HCT116 (cell line): ENCODE results near the gene RBM4B. TPM values are rescaled to one million over a fixed set of nuclear protein-coding genes. Genes with fewer than 3 reads are reported as not detected.
A peak's percentile ranks its signal among the peaks of the same experiment; 100 is the strongest.

Experiments
- ATAC-seq: fragments of 200-7000 bp; cut with Tn5 transposase; 2 replicates; pipeline ENCODE4 v1.9.1; 2020; ENCODE audit warnings: mild to moderate bottlenecking, moderate library complexity
- BruUV-seq: library from RNA; stranded (reverse); fragments of 400-500 nt; replicated peaks from 2 replicates; lab custom pipeline; 2021; lab: Mats Ljungman, UMichigan
- CTCF ChIA-PET: fragments of 300-600 bp; sonication (Branson Sonifier 250); formaldehyde crosslinking; loops from one replicate; lab custom pipeline; 2021; ENCODE audit warnings: antibody characterized with exemption; lab: Charles Lee
- POLR2A ChIA-PET: fragments of 300-600, 350-600 bp; sonication (Branson Sonifier 250); formaldehyde crosslinking; loops from one replicate; lab custom pipeline; 2021; ENCODE audit warnings: antibody characterized with exemption; lab: Charles Lee
- RAD21 ChIA-PET, 2 experiments: fragments of 300-600 bp; sonication (Branson Sonifier 250); formaldehyde crosslinking; loops; one replicate each; lab custom pipeline; 2023; ENCODE audit warnings: low total read pairs in 2 of 2; ENCODE audit not compliant: uncharacterized antibody in 2 of 2, unreplicated experiment in 2 of 2, low non-redundant PET in 1 of 2; lab: Charles Lee
- DNase-seq: peaks from one replicate; pipeline ENCODE4 v3.0.0-alpha.2; 2010; ENCODE audit warnings: low read depth, low spot score
- H2AFZ ChIP-seq: fragments of 200-600 bp; shearing (Covaris generic), sonication (generic); 2 replicates; pipeline ENCODE4 v1.6.1; 2017; ENCODE audit warnings: low read depth, mixed run types, mixed read lengths, antibody characterized with exemption, low read length; ENCODE audit not compliant: poor library complexity, severe bottlenecking
- H3K27ac ChIP-seq: 2 replicates; pipeline ENCODE4 v1.5.1; 2012; ENCODE audit warnings: low read depth, low read length
- H3K27me3 ChIP-seq: fragments of 200-600 bp; sonication (generic); 2 replicates; pipeline ENCODE4 v1.6.1; 2016; ENCODE audit warnings: mixed run types, low read length, mixed read lengths; ENCODE audit not compliant: insufficient read depth
- H3K36me3 ChIP-seq, 2 experiments: fragments of 200-500 bp in 1 of 2; fragments of 200-600 bp in 1 of 2; sonication (Bioruptor generic) in 1 of 2; sonication (generic) in 1 of 2; 2 replicates each; pipeline versions ENCODE4 v1.5.1 to v1.6.1; 2014 to 2016; ENCODE audit warnings: low read length in 2 of 2, inconsistent platforms in 1 of 2, mixed read lengths in 1 of 2, mixed run types in 1 of 2; ENCODE audit not compliant: insufficient read depth in 2 of 2, control insufficient read depth in 1 of 2
- H3K4me1 ChIP-seq, 2 experiments: fragments of 200-600 bp in 1 of 2; sonication (generic) in 1 of 2; 2 replicates each; pipeline versions ENCODE4 v1.5.1 to v1.6.1; 2012 to 2017; ENCODE audit warnings: low read length in 2 of 2, inconsistent platforms in 1 of 2, mild to moderate bottlenecking in 1 of 2, mixed read lengths in 1 of 2, mixed run types in 1 of 2, moderate library complexity in 1 of 2; ENCODE audit not compliant: insufficient read depth in 2 of 2, control insufficient read depth in 1 of 2
- H3K4me2 ChIP-seq: fragments of 200-600 bp; sonication (generic); 2 replicates; pipeline ENCODE4 v1.6.1; 2017; ENCODE audit warnings: mixed run types, low read length, mixed read lengths
- H3K4me3 ChIP-seq, 2 experiments: fragments of 200-600 bp in 1 of 2; sonication (generic) in 1 of 2; replicated peaks in 1 of 2; 2 replicates each; pipeline ENCODE4 v1.5.1; 2011 to 2016; ENCODE audit warnings: low read length in 2 of 2, control low read depth in 1 of 2, low read depth in 1 of 2, mild to moderate bottlenecking in 1 of 2, mixed read lengths in 1 of 2, mixed run types in 1 of 2
- H3K79me2 ChIP-seq: fragments of 200-600 bp; sonication (generic); 2 replicates; pipeline ENCODE4 v1.6.1; 2017; ENCODE audit warnings: mild to moderate bottlenecking, mixed run types, low read length, moderate library complexity, mixed read lengths; ENCODE audit not compliant: insufficient read depth
- H3K9ac ChIP-seq: fragments of 200-600 bp; sonication (generic); 2 replicates; pipeline ENCODE4 v1.6.1; 2016; ENCODE audit warnings: low read length, mixed read lengths
- H3K9me2 ChIP-seq: fragments of 200-600 bp; sonication (generic), shearing (Covaris generic); 2 replicates; pipeline ENCODE4 v1.6.1; 2017; ENCODE audit warnings: mixed run types, mild to moderate bottlenecking, moderate library complexity; ENCODE audit not compliant: insufficient read depth
- H3K9me3 ChIP-seq, 2 experiments: fragments of 200-500 bp in 1 of 2; fragments of 200-600 bp in 1 of 2; sonication (Bioruptor generic) in 1 of 2; sonication (generic) in 1 of 2; 2 replicates each; pipeline ENCODE4 v1.6.1; 2014 to 2017; ENCODE audit warnings: low read length in 2 of 2, mixed read lengths in 2 of 2, inconsistent platforms in 1 of 2, low read depth in 1 of 2, mild to moderate bottlenecking in 1 of 2, mixed run types in 1 of 2, moderate library complexity in 1 of 2; ENCODE audit not compliant: control insufficient read depth in 1 of 2, insufficient read depth in 1 of 2
- H4K20me1 ChIP-seq: fragments of 200-600 bp; sonication (generic), shearing (Covaris generic); 2 replicates; pipeline ENCODE4 v1.6.1; 2017; ENCODE audit warnings: mixed run types, mild to moderate bottlenecking, moderate library complexity; ENCODE audit not compliant: insufficient read depth
- CBX3 ChIP-seq: IDR thresholded peaks from 2 replicates; pipeline ENCODE4 v1.6.1; 2012; ENCODE audit warnings: low read depth
- CTCF ChIP-seq, 3 experiments: fragments of 200-600 bp in 1 of 3; sonication (generic) in 1 of 3; IDR thresholded peaks in 2 of 3; conservative IDR thresholded peaks in 1 of 3; 2 replicates each; pipeline ENCODE4 v1.5.1; 2012 to 2017; ENCODE audit warnings: low read depth in 2 of 3, low read length in 2 of 3, antibody characterized with exemption in 1 of 3, borderline replicate concordance in 1 of 3, control low read depth in 1 of 3, mild to moderate bottlenecking in 1 of 3, mixed read lengths in 1 of 3, mixed run types in 1 of 3, moderate library complexity in 1 of 3; ENCODE audit not compliant: insufficient read depth in 1 of 3
- EGR1 ChIP-seq: IDR thresholded peaks from 2 replicates; pipeline ENCODE4 v1.6.1; 2012; ENCODE audit warnings: low read depth
- EZH2phosphoT487 ChIP-seq: fragments of 200-600 bp; IDR thresholded peaks from 2 replicates; pipeline ENCODE4 v1.6.1; 2018; ENCODE audit warnings: antibody characterized with exemption, borderline replicate concordance
- POLR2AphosphoS5 ChIP-seq: IDR thresholded peaks from 2 replicates; pipeline ENCODE4 v1.6.1; 2011; ENCODE audit warnings: mild to moderate bottlenecking, low read depth, low read length, moderate library complexity
- RAD21 ChIP-seq: IDR thresholded peaks from 2 replicates; pipeline ENCODE4 v1.6.1; 2012; ENCODE audit warnings: low read depth, mild to moderate bottlenecking
- REST ChIP-seq: IDR thresholded peaks from 2 replicates; pipeline ENCODE4 v1.6.1; 2012; ENCODE audit warnings: low read depth
- SP1 ChIP-seq: IDR thresholded peaks from 2 replicates; pipeline ENCODE4 v1.6.1; 2012; ENCODE audit warnings: low read depth
- ZBTB33 ChIP-seq: IDR thresholded peaks from 2 replicates; pipeline ENCODE4 v1.6.1; 2011; ENCODE audit warnings: mild to moderate bottlenecking, low read length, moderate library complexity; ENCODE audit not compliant: insufficient replicate concordance; ENCODE audit errors: extremely low read depth
- intact Hi-C: fragments of 100-400 bp; cut with micrococcal nuclease; formaldehyde crosslinking; loops from 2 replicates; pipeline ENCODE4 v1.10.0; 2022
- total RNA-seq: library from RNA; stranded (reverse); gene quantifications from one replicate; pipeline ENCODE4 v1.2.1, GENCODE V29; 2021; ENCODE audit not compliant: unreplicated experiment

Gene RBM4B
- total RNA-seq, 1 experiment from 2014 or later: 18.1 TPM

GRCh38 chr11:66694732-66695207, 17.1 kb upstream of the RBM4B start (continued):
- no peak for TF ChIP-seq REST
- no peak for TF ChIP-seq EZH2phosphoT487
- TF ChIP-seq SP1: no peak; the same call in 1 of the 2 replicates
- peak; percentile 99 for TF ChIP-seq CTCF (IDR thresholded peaks at IDR 0.05 in 2 of 3, conservative IDR thresholded peaks at IDR 0.05 in 1 of 3; ENCODE audit: borderline replicate concordance in 1 of 3, insufficient read depth in 1 of 3, low read depth in 2 of 3, low read length in 2 of 3)

GRCh38 chr11:66694056-66694410, 16.3 kb upstream of the RBM4B start:
- no peak overlapping the region for H2AFZ ChIP-seq
- RAD21 ChIA-PET: no interaction called here
- H3K9me2 ChIP-seq: no peaks in the 10 kb centered on the region
- CTCF ChIA-PET: no interaction called here
- H3K4me3 ChIP-seq: no peak overlapping the region
- POLR2A ChIA-PET: no interaction called here
- peaks cover 2 to 5% of the 10 kb centered on the region in 2 experiments; a peak in 3 of 4 replicates for H3K4me1 ChIP-seq
- H3K4me2 ChIP-seq: no peak overlapping the region
- H3K27ac ChIP-seq: no peak overlapping the region
- intact Hi-C loops: loop anchor here (1.0 kb wide), 2 partner anchors 140 to 189 kb away; no protein-coding TSS in a partner anchor
- no peak for ATAC-seq
- H3K9ac ChIP-seq: no peak overlapping the region
- no peaks in the 10 kb centered on the region for H3K27me3 ChIP-seq
- H4K20me1 ChIP-seq: no peaks in the 10 kb centered on the region
- H3K79me2 ChIP-seq: no peaks in the 10 kb centered on the region
- DNase-seq: no peak
- H3K9me3 ChIP-seq: no peaks in the 10 kb centered on the region
- BruUV-seq: no TSS peak
- H3K36me3 ChIP-seq: no peaks in the 10 kb centered on the region
- TF ChIP-seq EGR1 (no peak), ZBTB33 (no peak), REST (no peak), POLR2AphosphoS5 (no peak), RAD21 (no peak), CBX3 (no peak)
